Daoy (cell line): ENCODE results near the gene HOATZ. TPM values are rescaled to one million over a fixed set of nuclear protein-coding genes. Genes with fewer than 3 reads are reported as not detected.

Experiments used
- DNase-seq: peaks from one replicate; pipeline ENCODE4 v3.0.0-alpha.2; 2015; ENCODE audit warnings: low read depth
- total RNA-seq: library from RNA; depleted of rRNA; stranded (reverse); fragments of >200 nt; shearing (Covaris generic); gene quantifications from 2 replicates; pipeline ENCODE4 v1.2.3, GENCODE V29; 2014; rRNA removed

The HOATZ gene
- total RNA-seq, 1 experiment from 2014 or later = not detected

DNA sequence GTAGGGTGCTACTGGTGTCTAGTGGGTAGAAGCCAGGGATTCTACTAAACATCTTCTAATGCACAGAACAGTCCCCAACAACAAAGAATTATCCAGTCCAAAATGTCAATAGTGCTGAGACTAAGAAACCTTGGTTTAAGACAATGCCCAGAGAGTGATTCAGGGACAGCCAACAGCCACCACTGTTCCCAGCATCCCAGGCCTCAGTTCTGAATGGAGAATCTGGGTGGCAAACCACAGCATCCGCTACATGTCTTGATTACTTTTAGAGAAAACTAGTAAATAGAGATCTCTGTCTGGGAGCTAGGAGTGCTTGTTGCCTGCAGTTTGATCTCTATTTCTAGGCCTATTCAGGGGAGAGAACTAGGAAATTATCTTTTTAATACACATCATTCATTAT is 66.8 kb downstream of the HOATZ start:
- DNase-seq = no peak

DNA sequence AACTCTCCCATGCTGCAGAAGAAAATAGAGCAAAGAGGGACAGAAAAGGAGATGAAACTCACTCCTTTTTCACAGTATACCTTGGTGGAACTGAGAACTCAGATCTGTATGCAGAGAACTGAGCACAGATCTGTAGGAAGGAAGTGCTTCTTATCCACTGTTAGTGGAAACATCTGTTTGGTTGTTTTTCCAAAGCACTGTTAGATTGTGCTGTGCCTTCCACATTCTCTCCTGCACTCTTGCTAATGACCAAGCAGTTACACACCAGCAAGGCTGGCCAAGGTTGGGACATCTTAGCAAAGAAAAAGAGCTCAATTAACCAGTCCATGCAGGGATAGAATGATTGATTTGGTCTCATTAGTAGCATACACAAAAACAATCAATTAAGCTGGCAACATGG is 67.6 kb downstream of the HOATZ start:
- no peak for DNase-seq

DNA sequence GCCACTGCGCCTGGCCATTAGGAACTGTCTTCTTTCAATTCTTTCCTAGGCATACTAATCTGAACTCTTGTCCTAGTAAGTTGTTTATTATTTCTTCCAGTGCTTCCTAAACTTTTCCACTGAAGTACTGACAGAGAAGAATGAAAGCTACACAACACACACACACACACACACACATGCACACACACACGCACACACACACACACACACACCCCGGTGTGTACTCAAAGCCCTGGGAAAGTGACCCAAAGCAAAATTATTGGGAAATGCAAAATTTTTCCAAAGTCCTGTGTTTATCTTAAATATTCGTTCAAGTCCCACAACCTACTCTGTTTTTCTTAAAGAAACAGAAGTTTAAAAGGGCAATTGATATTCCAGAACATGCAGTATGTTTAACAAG is 68.3 kb downstream of the HOATZ start:
- DNase-seq = no peak

DNA sequence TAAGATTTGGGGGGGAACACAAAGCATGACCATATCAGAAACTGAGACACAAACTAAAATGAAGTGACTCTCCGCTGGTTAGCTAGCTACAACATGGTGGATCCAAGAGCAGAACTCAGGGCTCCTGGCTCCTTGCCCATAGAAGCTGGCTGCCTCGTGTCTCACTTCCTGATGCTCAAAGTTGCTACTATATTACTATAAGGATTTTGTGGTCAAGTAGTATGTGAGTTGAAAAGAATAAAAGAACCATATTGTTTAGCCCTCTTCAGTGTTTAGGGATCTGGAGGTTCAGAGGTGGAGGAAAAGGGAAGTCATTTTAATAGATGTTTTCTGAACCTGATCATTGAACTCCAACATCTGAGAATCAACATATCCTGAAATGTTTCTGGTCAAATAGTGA is 70.8 kb downstream of the HOATZ start:
- peak; percentile 63 for DNase-seq

DNA sequence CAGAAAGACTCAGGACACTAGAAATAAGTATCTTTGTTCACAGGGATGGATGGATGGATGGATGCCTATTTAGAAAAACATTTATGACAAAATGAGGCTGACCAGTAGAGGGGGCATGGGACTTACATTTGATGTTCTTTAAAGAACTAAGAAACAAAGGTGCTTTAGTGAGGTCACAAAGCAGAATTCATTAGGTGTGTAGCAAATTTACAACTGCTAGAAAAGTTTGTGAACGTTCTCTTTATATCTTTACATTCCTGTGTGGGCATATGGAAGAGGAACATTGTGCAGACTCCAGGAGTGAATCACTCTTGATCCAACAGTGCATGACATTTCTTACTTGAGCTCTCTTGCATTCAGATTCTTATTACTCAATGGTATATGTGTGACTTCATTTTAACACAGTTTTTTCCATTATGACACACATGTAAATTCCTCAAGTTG is 71.8 kb downstream of the HOATZ start:
- no peak for DNase-seq

Other genes with a start within 250 kb of the HOATZ start
- not detected in 2 replicates for gene POU2AF3, start 216.2 kb upstream of the HOATZ start, total RNA-seq
- not detected in 2 replicates for gene POU2AF1, start 135.5 kb upstream of the HOATZ start, total RNA-seq
- not detected in 2 replicates for gene BTG4, start 2.4 kb upstream of the HOATZ start, total RNA-seq
- 19.3 and 25.9 TPM in 2 replicates for gene LAYN, start 25.9 kb downstream of the HOATZ start, total RNA-seq
- gene SIK2, start 87.7 kb downstream of the HOATZ start, total RNA-seq = 4.7 and 4.9 TPM in 2 replicates